H1 (cell line): Measurements from ENCODE around the gene SPAAR. TPM values are rescaled to one million over a fixed set of nuclear protein-coding genes. Genes with fewer than 3 reads are reported as not detected.

Source experiments
- CBX5 ChIP-seq: fragments of 300-800, 300-1000 bp; sonication (generic); IDR thresholded peaks from 2 replicates; pipeline ENCODE4 v1.7.1; 2016; ENCODE audit warnings: antibody characterized with exemption, low read length, low read depth
- FOSL1 ChIP-seq: IDR thresholded peaks from 2 replicates; pipeline ENCODE4 v1.6.1; 2011; ENCODE audit warnings: mild to moderate bottlenecking, low read depth, low read length, moderate library complexity; ENCODE audit not compliant: insufficient read depth
- SP2 ChIP-seq: IDR thresholded peaks from 2 replicates; pipeline ENCODE4 v1.6.1; 2012; ENCODE audit warnings: mild to moderate bottlenecking, low read length, inconsistent platforms
- TAF1 ChIP-seq: IDR thresholded peaks from 2 replicates; pipeline ENCODE4 v1.6.1; 2011; ENCODE audit warnings: mild to moderate bottlenecking, low read depth, low read length
- polyA plus RNA-seq, 7 experiments: library from polyadenylated mRNA; depleted of rRNA in 3 of 7; stranded (reverse) in 5 of 7; unstranded in 2 of 7; fragments of >200 nt in 5 of 7; fragments of 200-250 nt in 2 of 7; gene quantifications; 1 replicate in 5 of 7; 2 replicates in 1 of 7; 4 replicates in 1 of 7; pipeline versions ENCODE4 v1.2.1 to v1.2.3, GENCODE V29; 2011 to 2013; ENCODE audit warnings: missing spikeins in 2 of 7, mixed read lengths in 2 of 7
- total RNA-seq: library from RNA; stranded (reverse); fragmentation: NEBNext Ultra II Directional; extraction: Animal tissue kit (Norgen Biotek cat#: 25700); gene quantifications from 2 replicates; pipeline ENCODE4 v1.2.1, GENCODE V29; 2021

SPAAR gene
- total and polyA plus RNA-seq, 2 of the 8 experiments (the other 6 are each of a cell fraction or from before 2014, with no cell fraction given) = 0.27 TPM; not detected in 1

DNA sequence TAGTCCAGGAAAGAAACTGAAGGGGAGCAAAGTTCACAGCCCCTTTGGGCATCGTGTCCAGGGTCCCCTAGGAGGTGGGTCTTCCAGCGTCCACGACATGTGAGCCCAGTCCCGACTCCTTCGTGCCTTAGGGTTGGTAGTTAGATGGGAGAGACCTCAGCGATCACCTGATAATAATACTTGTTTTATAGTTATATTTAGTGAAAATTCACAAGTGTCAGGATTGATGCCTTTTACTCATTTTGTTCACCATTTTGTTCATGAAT lies 20.1 kb downstream of the SPAAR start (continued):
- TF ChIP-seq CBX5 (no peak), TAF1 (no peak), FOSL1 (no peak), SP2 (no peak)
